ENCODE measurements around the gene LAMA2. TPM values are rescaled to one million over a fixed set of nuclear protein-coding genes. Genes with fewer than 3 reads are reported as not detected.
A peak's percentile ranks its signal among the peaks of the same experiment; 100 is the strongest.

The LAMA2 gene
- total and polyA plus RNA-seq, 4 donors: 23.9 to 172 (median 78.5) TPM

DNA sequence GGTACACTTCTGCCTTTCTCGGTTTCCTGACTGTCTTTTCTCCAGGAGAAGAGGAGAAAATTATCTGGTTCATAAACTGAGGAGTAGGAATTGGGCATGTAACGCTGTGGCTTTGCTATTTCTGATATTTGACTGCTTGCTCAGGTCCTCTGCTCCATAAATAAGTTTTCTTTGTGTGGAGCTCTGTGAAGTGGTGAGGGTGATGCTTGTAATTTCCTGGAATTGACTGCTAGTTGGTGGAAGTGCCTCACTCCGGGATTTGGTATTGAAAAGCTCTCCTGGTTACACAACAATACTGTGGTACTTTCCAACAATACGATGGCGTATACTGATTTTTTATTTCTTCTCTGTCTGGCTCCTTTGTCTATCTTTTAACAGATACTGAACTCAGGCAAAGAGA is 25.1 kb upstream of the LAMA2 start:
- Histone ChIP-seq H3K27ac (ENCODE audit: low read depth, low read length) (no peak overlapping the region), H3K4me1 (ENCODE audit: control insufficient read depth, insufficient read depth, low read length) (no peaks in the 10 kb centered on the region), H3K9me3 (ENCODE audit: control insufficient read depth, insufficient read depth, low read length) (no peaks in the 10 kb centered on the region), H3K27me3 (ENCODE audit: control insufficient read depth, insufficient read depth, low read length) (no peaks in the 10 kb centered on the region), H3K36me3 (ENCODE audit: control insufficient read depth, insufficient read depth, low read length) (no peaks in the 10 kb centered on the region), H3K4me3 (ENCODE audit: low read depth, low read length) (no peak overlapping the region)
- WGBS (ENCODE audit: insufficient coverage): 83% methylated on average over 3 of the region's 5 CpGs
- no peak for DNase-seq (ENCODE audit: low read depth in 4 of 6, low spot score in 6 of 6)

DNA sequence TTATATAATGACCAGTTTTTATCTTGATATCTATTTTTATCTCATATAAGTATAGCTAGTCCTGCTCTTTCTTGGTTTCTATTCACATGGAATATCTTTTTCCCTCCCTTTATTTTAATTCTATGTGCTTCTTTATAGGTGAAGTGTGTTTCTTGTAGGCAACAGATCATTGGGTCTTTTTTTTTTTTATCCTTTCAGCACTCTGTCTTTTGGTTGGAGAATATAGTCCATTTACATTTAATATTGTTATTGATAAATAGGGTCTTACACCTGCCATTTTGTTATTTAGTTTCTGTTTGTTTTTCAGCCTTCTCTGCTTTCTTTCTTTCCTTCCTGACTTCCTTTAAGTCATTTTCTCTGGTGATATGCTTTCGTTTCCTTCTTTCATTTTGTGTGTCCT is 22.2 kb upstream of the LAMA2 start:
- H3K9me3 ChIP-seq (ENCODE audit: control insufficient read depth, insufficient read depth, low read length): no peaks in the 10 kb centered on the region
- no peaks in the 10 kb centered on the region for H3K4me1 ChIP-seq (ENCODE audit: control insufficient read depth, insufficient read depth, low read length)
- no peak overlapping the region for H3K4me3 ChIP-seq (ENCODE audit: low read depth, low read length)
- WGBS (ENCODE audit: insufficient coverage): no CpG with 5 or more reads among the region's 1 CpG
- H3K27me3 ChIP-seq (ENCODE audit: control insufficient read depth, insufficient read depth, low read length): no peaks in the 10 kb centered on the region
- H3K36me3 ChIP-seq (ENCODE audit: control insufficient read depth, insufficient read depth, low read length): no peaks in the 10 kb centered on the region
- H3K27ac ChIP-seq (ENCODE audit: low read depth, low read length): no peak overlapping the region
- DNase-seq (ENCODE audit: low read depth in 4 of 6, low spot score in 6 of 6): no peak

DNA sequence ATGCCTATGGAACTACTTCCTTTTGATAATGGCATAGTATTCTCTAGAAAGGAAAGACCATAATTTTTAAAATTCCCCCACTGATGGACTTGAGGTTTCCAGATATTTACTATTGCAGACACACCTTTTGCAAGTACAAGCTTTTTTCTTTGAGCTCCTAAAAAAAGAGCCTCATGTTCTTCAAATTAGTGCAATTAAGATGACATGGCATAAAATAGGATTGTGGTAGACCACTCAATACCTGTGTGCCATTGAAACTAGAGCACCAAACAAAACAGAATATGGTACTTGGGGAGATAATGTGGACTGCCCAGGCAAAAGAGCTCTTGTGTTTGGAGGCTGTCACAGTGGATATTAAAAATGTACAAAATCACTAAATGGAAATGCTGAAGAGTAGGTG is 19.0 kb upstream of the LAMA2 start:
- no peaks in the 10 kb centered on the region for H3K4me1 ChIP-seq (ENCODE audit: control insufficient read depth, insufficient read depth, low read length)
- no peak overlapping the region for H3K27ac ChIP-seq (ENCODE audit: low read depth, low read length)
- H3K4me3 ChIP-seq (ENCODE audit: low read depth, low read length): no peak overlapping the region
- H3K36me3 ChIP-seq (ENCODE audit: control insufficient read depth, insufficient read depth, low read length): no peaks in the 10 kb centered on the region
- H3K27me3 ChIP-seq (ENCODE audit: control insufficient read depth, insufficient read depth, low read length): no peaks in the 10 kb centered on the region
- H3K9me3 ChIP-seq (ENCODE audit: control insufficient read depth, insufficient read depth, low read length): no peaks in the 10 kb centered on the region
- DNase-seq (ENCODE audit: low read depth in 4 of 6, low spot score in 6 of 6): no peak

DNA sequence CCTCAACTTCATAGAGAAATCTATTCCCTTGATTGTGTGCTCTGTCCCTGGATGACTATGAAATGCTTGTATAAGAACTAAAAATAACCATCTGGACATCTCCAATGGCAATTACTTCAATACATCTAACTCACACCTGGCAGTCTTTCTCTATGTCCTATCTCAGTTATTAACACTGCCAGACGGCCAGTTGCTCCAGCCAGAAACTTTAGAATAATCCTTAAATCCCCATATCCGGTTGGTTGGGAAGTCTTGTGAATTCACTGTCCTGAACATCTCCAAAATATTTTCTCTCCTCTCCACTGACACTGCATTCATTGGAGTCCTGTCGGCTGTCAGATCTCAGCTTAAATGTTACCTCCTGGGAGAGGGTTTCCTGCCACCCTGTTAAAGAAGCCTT is 12.2 kb upstream of the LAMA2 start:
- no peak overlapping the region for H3K27ac ChIP-seq (ENCODE audit: low read depth, low read length)
- 100% methylated on average over 1 of the region's 3 CpGs for WGBS (ENCODE audit: insufficient coverage)
- DNase-seq (ENCODE audit: low read depth in 4 of 6, low spot score in 6 of 6): no peak
- H3K4me1 ChIP-seq (ENCODE audit: control insufficient read depth, insufficient read depth, low read length): no peaks in the 10 kb centered on the region
- H3K27me3 ChIP-seq (ENCODE audit: control insufficient read depth, insufficient read depth, low read length): no peaks in the 10 kb centered on the region
- H3K9me3 ChIP-seq (ENCODE audit: control insufficient read depth, insufficient read depth, low read length): no peaks in the 10 kb centered on the region
- H3K36me3 ChIP-seq (ENCODE audit: control insufficient read depth, insufficient read depth, low read length): no peaks in the 10 kb centered on the region
- no peak overlapping the region for H3K4me3 ChIP-seq (ENCODE audit: low read depth, low read length)

DNA sequence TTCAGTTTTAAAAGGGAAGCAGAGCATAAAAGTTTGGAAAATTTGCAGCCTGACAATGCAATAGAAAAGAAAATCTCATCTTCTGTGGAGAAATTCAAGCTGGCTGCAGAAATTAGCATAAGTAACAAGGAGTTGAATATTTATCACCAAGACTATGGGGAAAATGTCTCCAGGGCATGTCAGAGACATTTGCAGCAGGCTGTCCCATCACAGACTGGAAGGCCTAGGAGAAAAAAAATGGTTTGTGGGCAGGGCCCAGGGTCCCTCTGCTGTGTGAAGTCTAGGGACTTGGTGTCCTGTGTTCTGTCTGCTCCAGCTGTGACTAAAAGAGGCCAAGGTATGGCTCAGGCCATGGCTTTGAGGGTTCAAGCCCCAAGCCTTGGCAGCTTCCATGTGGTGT is 8.1 kb upstream of the LAMA2 start:
- Histone ChIP-seq H3K27me3 (ENCODE audit: control insufficient read depth, insufficient read depth, low read length) (no peaks in the 10 kb centered on the region), H3K9me3 (ENCODE audit: control insufficient read depth, insufficient read depth, low read length) (no peaks in the 10 kb centered on the region), H3K4me1 (ENCODE audit: control insufficient read depth, insufficient read depth, low read length) (no peaks in the 10 kb centered on the region), H3K36me3 (ENCODE audit: control insufficient read depth, insufficient read depth, low read length) (no peaks in the 10 kb centered on the region), H3K27ac (ENCODE audit: low read depth, low read length) (no peak overlapping the region), H3K4me3 (ENCODE audit: low read depth, low read length) (no peak overlapping the region)
- DNase-seq (ENCODE audit: low read depth in 4 of 6, low spot score in 6 of 6): no peak

DNA sequence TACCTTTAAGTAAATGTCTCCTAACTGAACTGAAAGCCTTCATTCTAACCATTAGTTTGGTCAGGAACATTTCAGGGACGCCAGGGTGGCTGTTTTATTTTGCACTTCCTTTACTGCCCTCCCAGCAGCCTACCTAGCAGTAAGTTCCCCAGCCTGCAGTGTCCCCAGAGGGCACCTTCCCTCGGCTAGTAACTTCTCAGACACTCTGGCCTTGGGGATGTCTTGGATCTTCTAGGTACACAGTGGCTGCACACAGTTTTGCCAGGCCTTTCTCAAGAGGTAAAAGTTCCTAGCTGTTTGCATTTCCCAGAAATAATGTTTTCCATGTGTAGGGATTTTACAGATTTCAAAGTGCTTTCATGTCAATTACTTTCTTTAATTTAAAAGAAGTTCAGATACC is 378 bp upstream of the LAMA2 start:
- 88% methylated on average over 1 of the region's 2 CpGs for WGBS (ENCODE audit: insufficient coverage)
- Histone ChIP-seq H3K9me3 (ENCODE audit: control insufficient read depth, insufficient read depth, low read length) (no peaks in the 10 kb centered on the region), H3K27me3 (ENCODE audit: control insufficient read depth, insufficient read depth, low read length) (no peaks in the 10 kb centered on the region), H3K4me3 (ENCODE audit: low read depth, low read length) (peak overlapping the region; percentile 82), H3K27ac (ENCODE audit: low read depth, low read length) (peak overlapping the region; percentile 84), H3K36me3 (ENCODE audit: control insufficient read depth, insufficient read depth, low read length) (no peaks in the 10 kb centered on the region), H3K4me1 (ENCODE audit: control insufficient read depth, insufficient read depth, low read length) (peaks cover 4% of the 10 kb centered on the region)
- DNase-seq (ENCODE audit: low read depth in 4 of 6, low spot score in 6 of 6): no peak

DNA sequence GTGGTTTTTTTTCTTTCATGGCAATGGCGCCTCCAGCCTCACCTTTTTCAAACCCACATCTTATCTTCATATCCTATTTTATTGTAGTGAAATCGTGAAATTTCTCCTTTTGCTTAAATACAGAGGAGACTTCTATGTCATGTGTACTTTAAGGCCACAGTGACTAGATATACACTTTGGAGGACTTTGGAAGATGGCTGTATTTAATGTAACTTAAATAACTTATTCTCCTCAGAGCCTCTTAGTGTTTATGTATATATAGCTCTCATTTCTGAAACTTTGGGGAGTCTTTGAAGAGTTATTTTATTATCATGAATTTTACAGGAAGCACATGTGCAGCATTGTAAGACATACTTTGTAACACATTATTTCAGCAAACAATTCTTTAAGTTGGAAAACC is 968 bp downstream of the LAMA2 start:
- H3K9me3 ChIP-seq (ENCODE audit: control insufficient read depth, insufficient read depth, low read length): no peaks in the 10 kb centered on the region
- no peaks in the 10 kb centered on the region for H3K27me3 ChIP-seq (ENCODE audit: control insufficient read depth, insufficient read depth, low read length)
- WGBS (ENCODE audit: insufficient coverage): no CpG with 5 or more reads among the region's 2 CpGs
- peaks cover 4% of the 10 kb centered on the region for H3K4me1 ChIP-seq (ENCODE audit: control insufficient read depth, insufficient read depth, low read length)
- peak overlapping the region; percentile 82 for H3K4me3 ChIP-seq (ENCODE audit: low read depth, low read length)
- no peak for DNase-seq (ENCODE audit: low read depth in 4 of 6, low spot score in 6 of 6)
- H3K36me3 ChIP-seq (ENCODE audit: control insufficient read depth, insufficient read depth, low read length): no peaks in the 10 kb centered on the region
- H3K27ac ChIP-seq (ENCODE audit: low read depth, low read length): peak overlapping the region; percentile 84

DNA sequence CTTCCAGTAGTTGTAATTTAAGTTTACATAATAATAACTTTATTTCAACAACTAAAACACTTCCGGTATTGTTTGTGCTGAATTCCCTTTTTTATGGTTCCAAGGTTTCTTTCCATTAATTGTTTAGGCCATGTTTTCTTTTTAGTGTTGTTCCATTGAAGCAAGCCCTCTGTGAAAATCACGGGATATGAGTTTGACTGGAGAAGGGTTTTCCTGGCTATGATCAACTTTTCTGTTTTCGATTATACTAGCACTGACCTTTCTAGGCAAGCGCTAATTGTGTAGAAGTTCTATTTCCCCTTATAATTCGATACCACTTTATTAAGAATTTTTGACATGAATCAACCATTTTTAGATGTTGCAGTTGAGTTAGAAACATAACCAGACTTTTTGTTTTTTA is 2.4 kb downstream of the LAMA2 start:
- 80% methylated on average over 1 of the region's 5 CpGs for WGBS (ENCODE audit: insufficient coverage)
- peak overlapping the region; percentile 82 for H3K4me3 ChIP-seq (ENCODE audit: low read depth, low read length)
- H3K27me3 ChIP-seq (ENCODE audit: control insufficient read depth, insufficient read depth, low read length): no peaks in the 10 kb centered on the region
- H3K36me3 ChIP-seq (ENCODE audit: control insufficient read depth, insufficient read depth, low read length): no peaks in the 10 kb centered on the region
- DNase-seq (ENCODE audit: low read depth in 4 of 6, low spot score in 6 of 6): no peak
- H3K4me1 ChIP-seq (ENCODE audit: control insufficient read depth, insufficient read depth, low read length): peaks cover 4% of the 10 kb centered on the region
- no peaks in the 10 kb centered on the region for H3K9me3 ChIP-seq (ENCODE audit: control insufficient read depth, insufficient read depth, low read length)
- H3K27ac ChIP-seq (ENCODE audit: low read depth, low read length): no peak overlapping the region

DNA sequence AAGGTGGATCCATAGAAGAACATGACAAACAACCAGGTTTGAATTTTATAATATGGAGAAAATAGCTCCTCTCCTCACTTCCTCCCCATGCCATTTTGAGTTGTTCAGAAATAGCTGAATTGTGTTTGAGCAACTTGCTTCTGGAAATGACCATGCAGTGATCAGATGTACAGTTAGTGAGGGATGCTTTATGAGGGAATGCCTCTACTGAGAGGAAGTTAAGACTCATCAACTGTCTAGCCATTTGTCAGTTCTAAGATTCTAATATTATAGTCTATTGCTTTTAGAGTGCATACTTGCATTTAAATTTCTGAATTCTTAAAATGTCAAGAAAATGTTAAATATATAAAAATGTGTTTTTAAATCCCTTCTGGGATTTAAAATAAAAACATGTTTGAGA is 3.8 kb downstream of the LAMA2 start:
- Histone ChIP-seq H3K36me3 (ENCODE audit: control insufficient read depth, insufficient read depth, low read length) (no peaks in the 10 kb centered on the region), H3K27ac (ENCODE audit: low read depth, low read length) (no peak overlapping the region), H3K9me3 (ENCODE audit: control insufficient read depth, insufficient read depth, low read length) (no peaks in the 10 kb centered on the region), H3K27me3 (ENCODE audit: control insufficient read depth, insufficient read depth, low read length) (no peaks in the 10 kb centered on the region), H3K4me1 (ENCODE audit: control insufficient read depth, insufficient read depth, low read length) (peaks cover 4% of the 10 kb centered on the region), H3K4me3 (ENCODE audit: low read depth, low read length) (no peak overlapping the region)
- DNase-seq (ENCODE audit: low read depth in 4 of 6, low spot score in 6 of 6): no peak

DNA sequence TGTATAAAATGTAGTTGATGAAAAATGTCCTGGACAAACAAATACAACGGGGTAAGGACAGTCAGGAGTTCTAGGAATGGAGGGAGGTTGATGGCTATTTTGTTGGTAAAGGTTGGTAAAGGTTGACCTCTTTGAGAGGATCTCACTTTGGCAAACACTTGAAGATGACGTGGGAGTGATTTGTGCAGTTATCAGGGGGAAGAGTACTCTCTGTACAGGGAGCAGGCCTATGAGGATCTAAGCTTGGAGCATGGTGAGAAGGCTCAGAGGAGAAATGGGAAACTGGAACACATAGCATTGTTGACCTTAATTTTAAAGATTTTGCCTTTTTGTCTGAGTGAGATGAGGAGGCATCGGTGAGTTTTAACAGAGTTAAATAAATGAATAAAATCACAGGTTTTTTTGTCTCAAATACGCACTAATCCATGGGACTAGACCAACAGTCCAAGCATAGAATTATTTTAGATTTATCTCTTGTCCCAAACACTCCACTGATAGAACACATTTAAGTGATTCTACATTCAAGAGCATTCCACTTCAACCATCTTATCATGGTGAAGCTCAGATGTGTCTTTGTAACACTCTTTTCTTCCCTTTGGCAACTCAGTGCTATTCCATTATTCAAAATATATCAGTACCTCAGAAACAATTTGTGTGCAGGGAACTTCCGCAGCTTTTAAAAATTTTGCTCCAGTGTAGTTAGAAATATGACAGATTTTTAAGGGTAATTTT is 5.7 kb downstream of the LAMA2 start:
- H3K27ac ChIP-seq (ENCODE audit: low read depth, low read length): no peak overlapping the region
- no peaks in the 10 kb centered on the region for H3K4me1 ChIP-seq (ENCODE audit: control insufficient read depth, insufficient read depth, low read length)
- no peak overlapping the region for H3K4me3 ChIP-seq (ENCODE audit: low read depth, low read length)
- H3K36me3 ChIP-seq (ENCODE audit: control insufficient read depth, insufficient read depth, low read length): no peaks in the 10 kb centered on the region
- DNase-seq (ENCODE audit: low read depth in 4 of 6, low spot score in 6 of 6): no peak
- H3K27me3 ChIP-seq (ENCODE audit: control insufficient read depth, insufficient read depth, low read length): no peaks in the 10 kb centered on the region
- H3K9me3 ChIP-seq (ENCODE audit: control insufficient read depth, insufficient read depth, low read length): no peaks in the 10 kb centered on the region
- 100% methylated on average over 2 of the region's 5 CpGs for WGBS (ENCODE audit: insufficient coverage)
